ENCODE results near the gene UQCRC1.
A peak's percentile ranks its signal among the peaks of the same experiment; 100 is the strongest.

The UQCRC1 gene

DNA sequence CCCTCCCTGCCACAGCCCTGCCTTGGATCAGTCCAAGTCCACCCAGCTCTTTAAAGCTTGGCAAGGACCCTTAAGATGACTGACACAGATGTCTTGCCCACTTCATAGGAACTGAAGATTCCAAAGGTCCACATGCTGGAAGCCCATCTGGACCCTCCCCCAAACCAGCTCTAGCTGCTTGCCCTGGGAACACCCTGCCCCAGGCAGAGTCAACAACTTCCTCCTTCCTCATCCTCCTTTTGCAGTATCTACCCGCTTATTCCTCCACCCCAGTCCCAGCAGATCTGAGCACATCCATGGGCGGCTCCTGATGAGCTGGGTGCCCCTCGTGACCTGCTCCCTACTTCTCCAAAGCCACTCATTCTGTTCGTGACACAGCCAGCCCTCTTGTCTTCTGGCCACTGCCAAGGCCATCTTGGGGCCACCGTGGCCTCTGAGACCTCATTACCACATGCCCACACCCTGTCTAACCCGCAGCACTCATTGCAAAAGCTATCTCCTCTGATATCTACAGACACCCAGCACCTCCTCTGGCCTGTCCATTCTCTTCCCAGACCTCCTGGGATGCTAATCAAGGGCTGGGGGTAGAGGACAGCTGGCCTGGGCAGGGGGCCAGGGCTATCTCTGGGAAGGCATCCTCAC, 50.8 kb downstream of the UQCRC1 start:
- Histone ChIP-seq H4K91ac (ENCODE audit: low read length) (peak overlapping the region; percentile 15), H3K36me3 (ENCODE audit: control insufficient read depth in 1 of 2, insufficient read depth in 2 of 2, low read depth in 1 of 2, low read length in 2 of 2) (peaks cover 0 to 26% of the 10 kb centered on the region in 2 experiments), H3K27me3 (ENCODE audit: control insufficient read depth in 1 of 2, insufficient read depth in 1 of 2, low read length in 2 of 2) (no peaks in the 10 kb centered on the region), H3K9me3 (ENCODE audit: control insufficient read depth, low read length) (no peaks in the 10 kb centered on the region), H4K8ac (ENCODE audit: low read length) (no peak overlapping the region), H3K4ac (ENCODE audit: low read depth in 1 of 2, low read length in 2 of 2) (no peak overlapping the region), H2BK5ac (ENCODE audit: low read depth, low read length, poor library complexity, severe bottlenecking) (no peak overlapping the region), H3K4me1 (ENCODE audit: control insufficient read depth, insufficient read depth, low read depth, low read length) (peaks cover 71% of the 10 kb centered on the region), H2AFZ (ENCODE audit: low read depth, low read length) (no peak overlapping the region), H3K9ac (ENCODE audit: low read length) (no peak overlapping the region), H3K18ac (ENCODE audit: low read depth in 1 of 2, low read length in 2 of 2) (no peak overlapping the region), H3K23ac (ENCODE audit: low read length in 2 of 2) (no peak overlapping the region), H2AK5ac (ENCODE audit: low read length, severe bottlenecking) (no peak overlapping the region), H2BK120ac (ENCODE audit: low read depth, low read length) (no peak overlapping the region), H3K4me3 (ENCODE audit: insufficient read depth in 1 of 2, low read depth in 1 of 2, low read length in 2 of 2) (no peak overlapping the region), H3K27ac (ENCODE audit: low read length, poor library complexity, severe bottlenecking) (no peak overlapping the region), H3K14ac (ENCODE audit: low read length in 2 of 2) (peak overlapping the region in 1 of 2 experiments; percentile 23), H2BK15ac (ENCODE audit: low read depth, poor library complexity, severe bottlenecking) (no peak overlapping the region), H3K4me2 (ENCODE audit: low read length, poor library complexity, severe bottlenecking) (no peak overlapping the region), H3K79me1 (replicated peaks; ENCODE audit: low read length, poor library complexity, severe bottlenecking) (peaks cover 11% of the 10 kb centered on the region), H2BK12ac (ENCODE audit: low read length in 2 of 2) (peak overlapping the region in 1 of 2 experiments; percentile 59)
- WGBS, result 77% methylated on average over 5 of the region's 6 CpGs
- no peak for DNase-seq

- peak within 1 kb of the TSS in 1 of 2 experiments; percentile 42 for H3K23ac ChIP-seq (ENCODE audit: low read length in 2 of 2)
- H3K79me1 ChIP-seq (replicated peaks; ENCODE audit: low read length, poor library complexity, severe bottlenecking), result peaks cover 20% of the 10 kb centered on the region
- H3K4me2 ChIP-seq (ENCODE audit: low read length, poor library complexity, severe bottlenecking), result peak within 1 kb of the TSS; percentile 81
- H3K9me3 ChIP-seq (ENCODE audit: control insufficient read depth, low read length), result no peaks in the 10 kb centered on the region
- peak within 1 kb of the TSS; percentile 41 to 77 for H3K18ac ChIP-seq (ENCODE audit: low read depth in 1 of 2, low read length in 2 of 2)
- peak within 1 kb of the TSS; percentile 45 for H3K27ac ChIP-seq (ENCODE audit: low read length, poor library complexity, severe bottlenecking)
- peak; percentile 99 for DNase-seq
- WGBS, result 1% methylated on average over 51 of the region's 53 CpGs
- peak within 1 kb of the TSS in 1 of 2 experiments; percentile 37 for H3K14ac ChIP-seq (ENCODE audit: low read length in 2 of 2)
- peaks cover 0 to 21% of the 10 kb centered on the region in 2 experiments for H3K36me3 ChIP-seq (ENCODE audit: control insufficient read depth in 1 of 2, insufficient read depth in 2 of 2, low read depth in 1 of 2, low read length in 2 of 2)
- H3K27me3 ChIP-seq (ENCODE audit: control insufficient read depth in 1 of 2, insufficient read depth in 1 of 2, low read length in 2 of 2), result no peaks in the 10 kb centered on the region
- H2BK5ac ChIP-seq (ENCODE audit: low read depth, low read length, poor library complexity, severe bottlenecking), result no peak within 1 kb of the TSS
- peak within 1 kb of the TSS; percentile 66 for H2BK120ac ChIP-seq (ENCODE audit: low read depth, low read length)
- H4K8ac ChIP-seq (ENCODE audit: low read length), result peak within 1 kb of the TSS; percentile 67
- H3K4ac ChIP-seq (ENCODE audit: low read depth in 1 of 2, low read length in 2 of 2), result peak within 1 kb of the TSS; percentile 9 to 50
- peak within 1 kb of the TSS; percentile 36 for H2BK15ac ChIP-seq (ENCODE audit: low read depth, poor library complexity, severe bottlenecking)
- peak within 1 kb of the TSS; percentile 8 for H2AK5ac ChIP-seq (ENCODE audit: low read length, severe bottlenecking)
- H3K4me3 ChIP-seq (ENCODE audit: insufficient read depth in 1 of 2, low read depth in 1 of 2, low read length in 2 of 2), result peak within 1 kb of the TSS; percentile 75 to 86
- peak within 1 kb of the TSS; percentile 72 for H3K9ac ChIP-seq (ENCODE audit: low read length)
- H2BK12ac ChIP-seq (ENCODE audit: low read length in 2 of 2), result peak within 1 kb of the TSS in 1 of 2 experiments; percentile 76
- H4K91ac ChIP-seq (ENCODE audit: low read length), result peak within 1 kb of the TSS; percentile 76
- H2AFZ ChIP-seq (ENCODE audit: low read depth, low read length), result peak within 1 kb of the TSS; percentile 7
- peaks cover 62% of the 10 kb centered on the region for H3K4me1 ChIP-seq (ENCODE audit: control insufficient read depth, insufficient read depth, low read depth, low read length)
These were observed 52.4 kb downstream of the UQCRC1 start, which contains the start of gene PFKFB4 for GRCh38 chr3:48556796-48557626. PFKFB4 (minus strand) TSS chr3:48556803; CDS start chr3:48556777, 26 bp downstream.

GRCh38 chr3:48555949-48556795, 53.3 kb downstream of the UQCRC1 start:
- H3K9me3 ChIP-seq (ENCODE audit: control insufficient read depth, low read length), result no peaks in the 10 kb centered on the region
- H3K27ac ChIP-seq (ENCODE audit: low read length, poor library complexity, severe bottlenecking), result no peak overlapping the region
- DNase-seq, result no peak
- peak overlapping the region; percentile 8 for H2AK5ac ChIP-seq (ENCODE audit: low read length, severe bottlenecking)
- H3K4me3 ChIP-seq (ENCODE audit: insufficient read depth in 1 of 2, low read depth in 1 of 2, low read length in 2 of 2), result peak overlapping the region; percentile 75 to 76
- no peak overlapping the region for H2BK5ac ChIP-seq (ENCODE audit: low read depth, low read length, poor library complexity, severe bottlenecking)
- peak overlapping the region; percentile 76 for H4K91ac ChIP-seq (ENCODE audit: low read length)
- H4K8ac ChIP-seq (ENCODE audit: low read length), result peak overlapping the region; percentile 67
- H3K4ac ChIP-seq (ENCODE audit: low read depth in 1 of 2, low read length in 2 of 2), result peak overlapping the region in 1 of 2 experiments; percentile 50
- H3K4me2 ChIP-seq (ENCODE audit: low read length, poor library complexity, severe bottlenecking), result peak overlapping the region; percentile 69
- H2BK15ac ChIP-seq (ENCODE audit: low read depth, poor library complexity, severe bottlenecking), result no peak overlapping the region
- H3K27me3 ChIP-seq (ENCODE audit: control insufficient read depth in 1 of 2, insufficient read depth in 1 of 2, low read length in 2 of 2), result no peaks in the 10 kb centered on the region
- H3K79me1 ChIP-seq (replicated peaks; ENCODE audit: low read length, poor library complexity, severe bottlenecking), result peaks cover 24% of the 10 kb centered on the region
- H3K18ac ChIP-seq (ENCODE audit: low read depth in 1 of 2, low read length in 2 of 2), result peak overlapping the region; percentile 41 to 77
- H3K9ac ChIP-seq (ENCODE audit: low read length), result peak overlapping the region; percentile 67
- H2BK120ac ChIP-seq (ENCODE audit: low read depth, low read length), result peak overlapping the region; percentile 37
- peak overlapping the region in 1 of 2 experiments; percentile 76 for H2BK12ac ChIP-seq (ENCODE audit: low read length in 2 of 2)
- H3K4me1 ChIP-seq (ENCODE audit: control insufficient read depth, insufficient read depth, low read depth, low read length), result peaks cover 53% of the 10 kb centered on the region
- peak overlapping the region in 1 of 2 experiments; percentile 42 for H3K23ac ChIP-seq (ENCODE audit: low read length in 2 of 2)
- WGBS, result 20% methylated on average over 29 of the region's 29 CpGs
- H3K14ac ChIP-seq (ENCODE audit: low read length in 2 of 2), result peak overlapping the region in 1 of 2 experiments; percentile 37
- H3K36me3 ChIP-seq (ENCODE audit: control insufficient read depth in 1 of 2, insufficient read depth in 2 of 2, low read depth in 1 of 2, low read length in 2 of 2), result peaks cover 0 to 23% of the 10 kb centered on the region in 2 experiments
- H2AFZ ChIP-seq (ENCODE audit: low read depth, low read length), result no peak overlapping the region

Measured in mesenchymal stem cell (in vitro differentiated cells and primary cell).